Subcutaneous adipose tissue (tissue), 4 donors: ENCODE measurements around the gene CPN1. TPM values are rescaled to one million over a fixed set of nuclear protein-coding genes. Genes with fewer than 3 reads are reported as not detected.

ENCODE experiments used
- CTCF ChIP-seq: fragments of 450-650 bp; IDR thresholded peaks from one replicate; pipeline ENCODE4 v1.5.1; 2016; ENCODE audit warnings: low read depth, mild to moderate bottlenecking, control low read depth, antibody characterized with exemption, moderate library complexity
- total RNA-seq, 4 donors: library from RNA; depleted of rRNA; stranded (reverse); fragments of >200 nt; gene quantifications; one replicate each; pipeline ENCODE4 v1.1.0, GENCODE V29; 2016

Gene CPN1
- total RNA-seq, 4 donors from 2014 or later, result not detected

DNA sequence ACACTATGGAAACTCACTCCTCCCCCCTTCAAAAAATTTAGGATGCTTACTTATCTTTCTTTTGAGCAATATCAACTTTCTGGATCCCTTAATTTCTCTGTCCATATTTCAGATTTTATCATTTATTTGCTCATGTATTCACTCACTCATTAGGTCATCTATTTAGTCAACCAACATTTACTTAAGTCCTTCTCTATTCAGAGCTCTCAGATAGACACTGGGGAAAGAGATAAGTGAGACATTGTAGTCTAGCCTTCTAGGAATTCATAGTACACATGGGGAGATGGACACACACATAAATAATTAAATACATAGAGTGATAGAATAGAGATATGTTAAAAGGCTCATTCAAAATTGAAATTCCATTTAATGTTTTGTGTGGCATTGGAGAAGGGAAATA is 9.2 kb downstream of the CPN1 start:
- TF ChIP-seq CTCF, result no peak

GRCh38 chr10:100071529-100071928 is 10.1 kb downstream of the CPN1 start:
- no peak for TF ChIP-seq CTCF

- no peak for TF ChIP-seq CTCF
Measured at GRCh38 chr10:100067466-100067865, 14.2 kb downstream of the CPN1 start.

GRCh38 chr10:100065084-100065660 is 16.5 kb downstream of the CPN1 start:
- no peak for TF ChIP-seq CTCF

GRCh38 chr10:100061401-100061800 is 20.3 kb downstream of the CPN1 start:
- TF ChIP-seq CTCF, result no peak

GRCh38 chr10:100057948-100058347 is 23.7 kb downstream of the CPN1 start:
- TF ChIP-seq CTCF, result no peak

DNA sequence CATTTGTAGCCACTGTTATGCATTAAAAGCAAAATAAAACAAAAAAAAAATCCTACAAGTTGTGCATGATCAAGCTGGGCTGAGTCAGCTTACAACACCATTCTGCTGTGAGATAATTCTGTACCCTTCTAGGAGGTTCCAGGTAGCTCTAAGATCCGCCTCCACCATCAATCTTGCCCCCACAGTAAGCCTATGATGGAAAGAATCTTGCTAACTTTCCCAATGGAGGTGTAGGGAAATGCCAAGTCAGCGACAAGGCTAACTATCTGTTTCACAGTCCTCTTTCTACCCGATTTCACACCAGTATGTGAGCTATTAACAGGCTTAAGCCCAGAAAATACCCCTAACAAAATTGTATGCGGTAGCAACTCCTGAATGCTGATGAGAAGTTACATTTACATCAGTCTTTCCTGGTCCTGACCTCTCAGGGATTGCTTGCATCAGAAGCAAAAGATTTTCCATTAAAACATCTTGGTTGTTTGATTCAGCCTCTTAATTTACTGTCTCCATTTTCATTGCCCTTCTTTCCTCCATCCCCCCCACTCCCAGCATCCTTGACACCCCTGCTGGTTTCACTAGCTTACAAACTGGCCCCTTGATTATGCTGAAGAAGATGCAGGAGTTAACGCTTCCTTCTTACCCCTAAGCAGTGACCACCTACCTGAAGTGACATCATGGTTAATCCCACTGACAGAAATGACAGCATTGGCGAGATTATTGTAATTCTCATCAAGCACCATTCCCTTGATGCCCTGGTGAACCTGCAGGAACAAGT is 27.8 kb downstream of the CPN1 start:
- no peak for TF ChIP-seq CTCF
